B cell (primary cell): ENCODE results near the gene FKBP8.

Experiments used
- EZH2 ChIP-seq: IDR thresholded peaks from 2 replicates; pipeline ENCODE4 v1.6.1; 2012; ENCODE audit warnings: borderline replicate concordance, low read depth, mild to moderate bottlenecking, moderate library complexity, low read length; ENCODE audit not compliant: insufficient read depth, poor library complexity, severe bottlenecking
- TF ChIP-seq, protein P1 (sequence below): fragments of 200-600 bp; IDR thresholded peaks from one replicate; pipeline ENCODE4 v1.8.0; 2022; ENCODE audit warnings: antibody characterized with exemption, mild to moderate bottlenecking

DNA sequence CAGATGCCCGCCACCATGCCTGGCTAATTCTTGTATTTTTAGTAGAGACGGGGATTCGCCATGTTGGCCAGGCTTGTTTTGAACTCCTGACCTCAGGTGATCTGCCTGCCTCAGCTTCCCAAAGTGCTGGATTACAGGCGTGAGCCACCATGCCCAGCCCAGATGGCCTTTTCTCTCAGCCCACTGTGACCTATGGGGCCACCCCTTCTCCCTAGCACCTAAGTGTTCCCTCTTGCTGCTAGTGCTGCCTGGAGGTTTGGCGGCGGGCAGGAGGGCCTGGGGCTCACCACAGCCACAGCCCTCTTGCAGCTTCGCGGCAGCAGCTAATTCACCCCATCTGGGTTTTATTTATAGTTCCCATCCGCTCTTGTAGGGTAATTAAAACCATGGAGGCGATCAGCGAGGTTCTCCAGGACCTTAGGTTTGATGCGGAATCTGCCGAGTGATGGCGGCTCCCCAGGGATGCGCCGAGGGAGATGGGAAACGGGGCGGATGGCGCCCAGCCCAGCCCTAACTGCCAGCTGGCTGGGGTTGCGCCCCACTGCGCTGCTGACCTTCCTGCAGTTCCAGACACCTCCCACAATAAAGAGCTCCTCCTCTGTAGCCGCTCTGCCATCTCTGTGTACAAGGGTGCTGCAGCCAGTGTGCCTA lies 48.5 kb upstream of the FKBP8 start:
- TF ChIP-seq, protein P1, sequence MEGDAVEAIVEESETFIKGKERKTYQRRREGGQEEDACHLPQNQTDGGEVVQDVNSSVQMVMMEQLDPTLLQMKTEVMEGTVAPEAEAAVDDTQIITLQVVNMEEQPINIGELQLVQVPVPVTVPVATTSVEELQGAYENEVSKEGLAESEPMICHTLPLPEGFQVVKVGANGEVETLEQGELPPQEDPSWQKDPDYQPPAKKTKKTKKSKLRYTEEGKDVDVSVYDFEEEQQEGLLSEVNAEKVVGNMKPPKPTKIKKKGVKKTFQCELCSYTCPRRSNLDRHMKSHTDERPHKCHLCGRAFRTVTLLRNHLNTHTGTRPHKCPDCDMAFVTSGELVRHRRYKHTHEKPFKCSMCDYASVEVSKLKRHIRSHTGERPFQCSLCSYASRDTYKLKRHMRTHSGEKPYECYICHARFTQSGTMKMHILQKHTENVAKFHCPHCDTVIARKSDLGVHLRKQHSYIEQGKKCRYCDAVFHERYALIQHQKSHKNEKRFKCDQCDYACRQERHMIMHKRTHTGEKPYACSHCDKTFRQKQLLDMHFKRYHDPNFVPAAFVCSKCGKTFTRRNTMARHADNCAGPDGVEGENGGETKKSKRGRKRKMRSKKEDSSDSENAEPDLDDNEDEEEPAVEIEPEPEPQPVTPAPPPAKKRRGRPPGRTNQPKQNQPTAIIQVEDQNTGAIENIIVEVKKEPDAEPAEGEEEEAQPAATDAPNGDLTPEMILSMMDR = no peak
- TF ChIP-seq EZH2 = no peak
